H1 (cell line): Measurements from ENCODE around the gene PSKH1. TPM values are rescaled to one million over a fixed set of nuclear protein-coding genes. Genes with fewer than 3 reads are reported as not detected.

ENCODE experiments used
- RAD21 ChIP-seq, 2 experiments: IDR thresholded peaks in 1 of 2; conservative IDR thresholded peaks in 1 of 2; 2 replicates each; pipeline ENCODE4 v1.6.1; 2011; ENCODE audit warnings: low read depth in 2 of 2, low read length in 2 of 2, improper control_type of control experiment in 1 of 2, inconsistent platforms in 1 of 2, mild to moderate bottlenecking in 1 of 2, moderate library complexity in 1 of 2
- polyA plus RNA-seq, 7 experiments: library from polyadenylated mRNA; depleted of rRNA in 3 of 7; stranded (reverse) in 5 of 7; unstranded in 2 of 7; fragments of >200 nt in 5 of 7; fragments of 200-250 nt in 2 of 7; gene quantifications; 1 replicate in 5 of 7; 2 replicates in 1 of 7; 4 replicates in 1 of 7; pipeline versions ENCODE4 v1.2.1 to v1.2.3, GENCODE V29; 2011 to 2013; ENCODE audit warnings: missing spikeins in 2 of 7, mixed read lengths in 2 of 7
- total RNA-seq: library from RNA; stranded (reverse); fragmentation: NEBNext Ultra II Directional; extraction: Animal tissue kit (Norgen Biotek cat#: 25700); gene quantifications from 2 replicates; pipeline ENCODE4 v1.2.1, GENCODE V29; 2021

PSKH1 gene
- total and polyA plus RNA-seq, 2 of the 8 experiments (the other 6 are each of a cell fraction or from before 2014, with no cell fraction given), result 24.8 to 51.0 TPM

GRCh38 chr16:67879462-67879861, 13.6 kb upstream of the PSKH1 start (continued):
- no peak for TF ChIP-seq RAD21 (IDR thresholded peaks at IDR 0.05 in 1 of 2, conservative IDR thresholded peaks at IDR 0.05 in 1 of 2; ENCODE audit: low read depth in 2 of 2, low read length in 2 of 2)
